C4-2B (cell line): ENCODE data around the gene FDXR.

Source experiments
- ZFX ChIP-seq: fragments of 450-650 bp; IDR thresholded peaks from 2 replicates; pipeline ENCODE4 v1.6.1; 2017
- TF ChIP-seq, protein P1 (sequence below): fragments of 450-650 bp; conservative IDR thresholded peaks from 2 replicates; pipeline ENCODE4 v1.5.1; 2017; ENCODE audit warnings: mild to moderate bottlenecking

GRCh38 chr17:74860872-74861661 lies 11.7 kb downstream of the FDXR start:
- TF ChIP-seq, protein P1, sequence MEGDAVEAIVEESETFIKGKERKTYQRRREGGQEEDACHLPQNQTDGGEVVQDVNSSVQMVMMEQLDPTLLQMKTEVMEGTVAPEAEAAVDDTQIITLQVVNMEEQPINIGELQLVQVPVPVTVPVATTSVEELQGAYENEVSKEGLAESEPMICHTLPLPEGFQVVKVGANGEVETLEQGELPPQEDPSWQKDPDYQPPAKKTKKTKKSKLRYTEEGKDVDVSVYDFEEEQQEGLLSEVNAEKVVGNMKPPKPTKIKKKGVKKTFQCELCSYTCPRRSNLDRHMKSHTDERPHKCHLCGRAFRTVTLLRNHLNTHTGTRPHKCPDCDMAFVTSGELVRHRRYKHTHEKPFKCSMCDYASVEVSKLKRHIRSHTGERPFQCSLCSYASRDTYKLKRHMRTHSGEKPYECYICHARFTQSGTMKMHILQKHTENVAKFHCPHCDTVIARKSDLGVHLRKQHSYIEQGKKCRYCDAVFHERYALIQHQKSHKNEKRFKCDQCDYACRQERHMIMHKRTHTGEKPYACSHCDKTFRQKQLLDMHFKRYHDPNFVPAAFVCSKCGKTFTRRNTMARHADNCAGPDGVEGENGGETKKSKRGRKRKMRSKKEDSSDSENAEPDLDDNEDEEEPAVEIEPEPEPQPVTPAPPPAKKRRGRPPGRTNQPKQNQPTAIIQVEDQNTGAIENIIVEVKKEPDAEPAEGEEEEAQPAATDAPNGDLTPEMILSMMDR: no peak
- TF ChIP-seq ZFX: no peak
